H1 (cell line): ENCODE measurements around the gene PBXIP1. TPM values are rescaled to one million over a fixed set of nuclear protein-coding genes. Genes with fewer than 3 reads are reported as not detected.
A peak's percentile ranks its signal among the peaks of the same experiment; 100 is the strongest.

Source experiments
- EGR1 ChIP-seq: IDR thresholded peaks from 2 replicates; pipeline ENCODE4 v1.6.1; 2011; ENCODE audit warnings: low read depth, low read length, borderline replicate concordance
- NRF1 ChIP-seq: IDR thresholded peaks from 2 replicates; pipeline ENCODE4 v1.6.1; 2011; ENCODE audit warnings: mild to moderate bottlenecking, low read depth, low read length, improper control_type of control experiment
- SIRT6 ChIP-seq: IDR thresholded peaks from one replicate; pipeline ENCODE4 v1.7.1; 2012; ENCODE audit warnings: low read length, inconsistent platforms
- ZNF274 ChIP-seq: IDR thresholded peaks from 2 replicates; pipeline ENCODE4 v1.7.0; 2012; ENCODE audit warnings: low read length, borderline replicate concordance; ENCODE audit errors: extremely low read depth
- polyA plus RNA-seq, 7 experiments: library from polyadenylated mRNA; depleted of rRNA in 3 of 7; stranded (reverse) in 5 of 7; unstranded in 2 of 7; fragments of >200 nt in 5 of 7; fragments of 200-250 nt in 2 of 7; gene quantifications; 1 replicate in 5 of 7; 2 replicates in 1 of 7; 4 replicates in 1 of 7; pipeline versions ENCODE4 v1.2.1 to v1.2.3, GENCODE V29; 2011 to 2013; ENCODE audit warnings: missing spikeins in 2 of 7, mixed read lengths in 2 of 7
- total RNA-seq: library from RNA; stranded (reverse); fragmentation: NEBNext Ultra II Directional; extraction: Animal tissue kit (Norgen Biotek cat#: 25700); gene quantifications from 2 replicates; pipeline ENCODE4 v1.2.1, GENCODE V29; 2021

Gene PBXIP1
- total and polyA plus RNA-seq, 2 of the 8 experiments (the other 6 are each of a cell fraction or from before 2014, with no cell fraction given): 12.0 to 19.8 TPM

DNA sequence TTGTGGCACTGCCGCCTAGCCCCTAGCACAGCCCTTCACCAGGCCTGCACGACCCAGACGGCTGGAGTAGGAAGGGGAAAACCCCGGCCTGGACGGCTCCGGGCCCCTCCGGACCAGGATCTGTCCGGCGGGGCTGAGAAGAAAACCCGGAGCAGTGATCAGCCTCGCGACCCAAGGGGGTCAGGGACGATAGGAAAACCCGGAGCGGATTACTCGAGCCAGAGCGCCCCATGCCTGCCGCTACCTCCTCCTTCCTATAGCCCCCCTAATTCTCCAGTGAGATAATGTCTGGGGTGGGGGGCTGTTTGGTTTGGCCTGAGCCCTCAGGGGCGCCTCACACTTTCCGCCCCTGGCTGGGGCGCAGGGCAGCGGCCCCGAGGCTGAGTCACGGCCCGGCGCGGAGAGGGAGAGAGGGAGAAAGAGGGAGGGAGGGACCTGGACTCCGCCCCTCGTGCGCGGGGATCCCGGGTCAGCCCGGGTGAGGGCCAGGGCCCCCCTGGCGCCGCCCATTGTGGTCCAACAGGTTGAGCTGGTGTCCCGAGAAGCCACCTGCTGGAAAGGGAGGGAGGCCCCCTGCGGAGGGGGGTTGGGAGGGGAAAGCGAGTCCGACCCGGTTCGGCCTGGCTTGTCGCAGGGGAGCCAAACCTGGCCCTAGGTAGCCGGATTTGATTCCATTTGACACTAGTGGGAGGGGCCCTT, 45.0 kb upstream of the PBXIP1 start (continued):
- no peak for TF ChIP-seq NRF1
- peak; percentile 94 for TF ChIP-seq EGR1
- TF ChIP-seq ZNF274: no peak
- no peak for TF ChIP-seq SIRT6
- TF ChIP-seq, all 59 proteins: peak for 30
